Prostate gland (tissue), 2 donors: Measurements from ENCODE around the gene WDR38. TPM values are rescaled to one million over a fixed set of nuclear protein-coding genes. Genes with fewer than 3 reads are reported as not detected.
A peak's percentile ranks its signal among the peaks of the same experiment; 100 is the strongest.

ENCODE experiments used
- DNase-seq: peaks from one replicate; pipeline ENCODE4 v3.0.0-alpha.2; 2019; ENCODE audit warnings: low spot score
- H3K27ac ChIP-seq, 2 donors: fragments of 200-600 bp; sonication (generic); 2 replicates each; pipeline ENCODE4 v1.5.1; 2017 to 2019
- H3K27me3 ChIP-seq: fragments of 200-600 bp; sonication (generic); replicated peaks from 2 replicates; pipeline ENCODE4 v1.5.1; 2019; ENCODE audit not compliant: insufficient read depth
- H3K36me3 ChIP-seq, 2 donors: fragments of 200-600 bp; sonication (generic); 1 replicate in 1 of 2; 2 replicates in 1 of 2; pipeline versions ENCODE4 v1.5.1 to v1.8.1; 2017 to 2019
- H3K4me1 ChIP-seq: fragments of 200-600 bp; sonication (generic); replicated peaks from 2 replicates; pipeline ENCODE4 v1.5.1; 2019
- H3K4me3 ChIP-seq, 2 donors: fragments of 200-600 bp; sonication (generic); 2 replicates each; pipeline ENCODE4 v1.5.1; 2017 to 2019
- H3K9me3 ChIP-seq: fragments of 200-600 bp; sonication (generic); 2 replicates; pipeline ENCODE4 v1.5.1; 2017
- POLR2A ChIP-seq: fragments of 450-650 bp; IDR thresholded peaks from one replicate; pipeline ENCODE4 v1.6.1; 2016; ENCODE audit warnings: antibody characterized with exemption, mild to moderate bottlenecking
- POLR2AphosphoS5 ChIP-seq: sonication (generic); formaldehyde crosslinking; IDR thresholded peaks from one replicate; pipeline ENCODE4 v1.6.1; 2017; ENCODE audit warnings: antibody characterized with exemption
- WGBS: methylation state at CpG from one replicate; pipeline ENCODE4 v1.1.5; 2018; 5-methylcytosine and 5-hydroxymethylcytosine counted together
- intact Hi-C: fragments of 100-400 bp; cut with DNase I; formaldehyde crosslinking; loops from one replicate; pipeline ENCODE4 v1.14.2; 2022
- total RNA-seq, 2 donors: library from RNA; depleted of rRNA; stranded (reverse); fragments of >200 nt; gene quantifications; one replicate each; pipeline ENCODE4 v1.1.0, GENCODE V29; 2016
- TF ChIP-seq, protein P1 (sequence below), 4 experiments: fragments of 200-600 bp in 2 of 4; fragments of 450-650 bp in 2 of 4; sonication (generic) in 2 of 4; IDR thresholded peaks; 1 replicate in 3 of 4; 2 replicates in 1 of 4; pipeline ENCODE4 v1.5.1; 2016 to 2019; ENCODE audit warnings: antibody characterized with exemption in 4 of 4, mild to moderate bottlenecking in 2 of 4, moderate library complexity in 2 of 4

WDR38 gene
- total RNA-seq, 2 donors from 2014 or later = not detected

DNA sequence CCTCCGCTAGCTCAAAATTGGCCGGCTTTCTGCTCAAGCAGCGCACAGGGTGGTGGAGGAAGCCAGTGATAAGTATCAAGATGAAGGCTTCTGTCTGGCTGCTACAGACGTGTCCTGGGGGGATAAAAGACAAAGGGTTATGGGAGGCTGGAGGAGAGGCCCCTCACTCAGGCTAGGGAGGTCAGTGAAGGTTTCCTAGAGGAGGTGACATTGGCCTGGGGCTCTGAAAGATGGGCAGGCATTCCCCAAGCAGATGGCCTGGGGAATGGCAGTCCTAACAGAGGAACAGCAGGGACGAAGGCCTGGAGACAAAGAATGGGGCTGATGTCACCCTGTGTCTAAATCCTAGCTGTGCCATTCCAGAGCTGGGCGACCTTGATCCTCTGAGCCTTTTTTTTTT, 44.0 kb upstream of the WDR38 start:
- 96% methylated on average over 6 of the region's 6 CpGs for WGBS
- Histone ChIP-seq H3K36me3 (no peaks in the 10 kb centered on the region), H3K4me1 (no peaks in the 10 kb centered on the region), H3K27ac (no peak overlapping the region), H3K9me3 (no peaks in the 10 kb centered on the region), H3K27me3 (no peaks in the 10 kb centered on the region), H3K4me3 (no peak overlapping the region)
- DNase-seq = no peak
- intact Hi-C loops = no loop called here
- TF ChIP-seq, protein P1, sequence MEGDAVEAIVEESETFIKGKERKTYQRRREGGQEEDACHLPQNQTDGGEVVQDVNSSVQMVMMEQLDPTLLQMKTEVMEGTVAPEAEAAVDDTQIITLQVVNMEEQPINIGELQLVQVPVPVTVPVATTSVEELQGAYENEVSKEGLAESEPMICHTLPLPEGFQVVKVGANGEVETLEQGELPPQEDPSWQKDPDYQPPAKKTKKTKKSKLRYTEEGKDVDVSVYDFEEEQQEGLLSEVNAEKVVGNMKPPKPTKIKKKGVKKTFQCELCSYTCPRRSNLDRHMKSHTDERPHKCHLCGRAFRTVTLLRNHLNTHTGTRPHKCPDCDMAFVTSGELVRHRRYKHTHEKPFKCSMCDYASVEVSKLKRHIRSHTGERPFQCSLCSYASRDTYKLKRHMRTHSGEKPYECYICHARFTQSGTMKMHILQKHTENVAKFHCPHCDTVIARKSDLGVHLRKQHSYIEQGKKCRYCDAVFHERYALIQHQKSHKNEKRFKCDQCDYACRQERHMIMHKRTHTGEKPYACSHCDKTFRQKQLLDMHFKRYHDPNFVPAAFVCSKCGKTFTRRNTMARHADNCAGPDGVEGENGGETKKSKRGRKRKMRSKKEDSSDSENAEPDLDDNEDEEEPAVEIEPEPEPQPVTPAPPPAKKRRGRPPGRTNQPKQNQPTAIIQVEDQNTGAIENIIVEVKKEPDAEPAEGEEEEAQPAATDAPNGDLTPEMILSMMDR (IDR thresholded peaks at IDR 0.05) = no peak
- TF ChIP-seq POLR2AphosphoS5 = no peak
- TF ChIP-seq POLR2A = no peak

DNA sequence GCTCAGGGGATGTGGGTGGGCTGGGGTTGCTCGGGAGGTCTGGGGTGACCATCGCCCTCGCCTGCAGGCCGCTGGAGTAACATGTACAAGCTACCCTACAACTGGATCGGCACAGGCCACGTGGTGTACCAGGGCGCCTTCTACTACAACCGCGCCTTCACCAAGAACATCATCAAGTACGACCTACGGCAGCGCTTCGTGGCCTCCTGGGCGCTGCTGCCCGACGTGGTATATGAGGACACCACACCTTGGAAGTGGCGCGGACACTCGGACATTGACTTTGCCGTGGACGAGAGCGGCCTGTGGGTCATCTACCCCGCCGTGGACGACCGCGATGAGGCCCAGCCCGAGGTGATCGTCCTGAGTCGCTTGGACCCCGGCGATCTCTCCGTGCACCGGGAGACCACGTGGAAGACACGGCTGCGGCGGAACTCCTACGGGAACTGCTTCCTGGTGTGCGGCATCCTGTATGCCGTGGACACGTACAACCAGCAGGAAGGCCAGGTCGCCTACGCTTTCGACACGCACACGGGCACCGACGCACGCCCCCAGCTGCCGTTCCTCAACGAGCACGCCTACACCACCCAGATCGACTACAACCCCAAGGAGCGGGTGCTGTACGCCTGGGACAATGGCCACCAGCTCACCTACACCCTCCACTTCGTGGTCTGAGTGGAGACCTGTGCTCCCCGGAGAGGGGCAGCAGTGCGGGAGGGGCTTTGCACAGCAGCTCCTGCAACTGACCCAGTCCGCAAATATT, 43.3 kb upstream of the WDR38 start:
- WGBS = 95% methylated on average over 53 of the region's 60 CpGs
- Histone ChIP-seq H3K9me3 (no peaks in the 10 kb centered on the region), H3K4me3 (no peak overlapping the region), H3K27ac (no peak overlapping the region), H3K27me3 (no peaks in the 10 kb centered on the region), H3K36me3 (no peaks in the 10 kb centered on the region), H3K4me1 (no peaks in the 10 kb centered on the region)
- DNase-seq = no peak
- TF ChIP-seq POLR2AphosphoS5 (no peak), POLR2A (no peak)
- TF ChIP-seq, protein P1 (IDR thresholded peaks at IDR 0.05) = no peak
- intact Hi-C loops = no loop called here

DNA sequence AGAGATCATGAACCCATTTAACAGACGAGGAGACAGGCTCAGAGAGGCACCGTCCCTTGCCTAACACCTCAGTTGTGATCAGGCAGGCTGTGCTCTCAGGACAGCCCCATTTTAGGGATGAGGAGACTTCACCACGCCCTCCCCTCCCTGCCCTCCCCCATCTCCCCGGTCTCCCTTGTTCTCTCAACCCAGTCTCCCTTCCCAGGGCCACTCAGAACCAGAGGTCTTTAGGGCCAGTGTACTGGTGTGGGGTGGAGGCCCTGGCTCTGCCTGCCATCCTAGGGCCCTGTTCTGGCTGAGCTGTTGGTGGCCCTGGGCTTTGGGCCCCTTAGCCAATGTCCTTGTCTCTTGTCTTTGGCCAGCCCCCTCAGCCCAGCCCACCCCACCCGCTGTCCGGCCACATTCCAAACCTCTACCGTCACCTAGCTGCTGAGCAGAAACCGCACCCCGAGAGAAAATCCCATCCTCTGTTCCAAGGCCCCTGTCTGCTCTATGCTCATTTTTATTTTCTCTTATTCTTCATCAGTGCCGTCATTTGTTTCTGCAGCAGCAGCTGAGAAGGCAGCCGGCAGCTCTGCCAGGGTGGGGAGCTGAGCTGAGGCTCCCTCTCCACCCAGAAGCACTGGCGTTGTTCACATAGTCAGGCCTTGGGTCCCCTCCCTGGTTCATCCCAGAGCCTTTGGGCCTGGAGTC, 42.5 kb upstream of the WDR38 start:
- Histone ChIP-seq H3K36me3 (no peaks in the 10 kb centered on the region), H3K9me3 (no peaks in the 10 kb centered on the region), H3K4me3 (no peak overlapping the region), H3K27me3 (no peaks in the 10 kb centered on the region), H3K4me1 (no peaks in the 10 kb centered on the region), H3K27ac (peak overlapping the region in 1 of 2 donors; percentile 21)
- DNase-seq = no peak
- 54% methylated on average over 12 of the region's 12 CpGs for WGBS
- no peak for TF ChIP-seq POLR2A
- peak; percentile 8 for TF ChIP-seq POLR2AphosphoS5
- intact Hi-C loops = no loop called here

DNA sequence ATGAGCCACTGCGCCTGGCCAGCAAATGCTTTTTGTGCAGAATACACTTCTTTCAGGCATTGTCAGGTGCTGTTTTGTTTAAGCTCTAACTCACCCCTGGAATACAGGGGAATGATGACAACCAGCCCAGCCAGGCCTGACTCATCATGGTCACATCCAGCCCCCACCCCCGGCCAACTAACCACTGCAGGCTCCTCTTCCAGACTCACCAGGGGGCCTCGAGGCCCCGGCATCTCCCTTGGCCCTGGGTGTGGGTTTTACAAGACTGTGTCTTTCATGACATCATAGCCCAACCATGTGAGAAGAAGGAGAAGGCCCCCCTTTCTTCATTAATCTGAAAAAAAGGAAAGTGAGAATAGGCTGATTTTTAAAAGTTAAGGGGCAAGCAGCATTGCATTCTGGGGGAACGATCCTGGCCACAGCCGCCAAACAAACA, 40.8 kb upstream of the WDR38 start:
- Histone ChIP-seq H3K4me3 (no peak overlapping the region), H3K4me1 (no peaks in the 10 kb centered on the region), H3K36me3 (no peaks in the 10 kb centered on the region), H3K27ac (no peak overlapping the region), H3K27me3 (no peaks in the 10 kb centered on the region), H3K9me3 (no peaks in the 10 kb centered on the region)
- intact Hi-C loops = no loop called here
- no peak for TF ChIP-seq POLR2A
- no peak for TF ChIP-seq POLR2AphosphoS5
- TF ChIP-seq, protein P1 (IDR thresholded peaks at IDR 0.05) = no peak
- no peak for DNase-seq
- 51% methylated on average over 6 of the region's 6 CpGs for WGBS

DNA sequence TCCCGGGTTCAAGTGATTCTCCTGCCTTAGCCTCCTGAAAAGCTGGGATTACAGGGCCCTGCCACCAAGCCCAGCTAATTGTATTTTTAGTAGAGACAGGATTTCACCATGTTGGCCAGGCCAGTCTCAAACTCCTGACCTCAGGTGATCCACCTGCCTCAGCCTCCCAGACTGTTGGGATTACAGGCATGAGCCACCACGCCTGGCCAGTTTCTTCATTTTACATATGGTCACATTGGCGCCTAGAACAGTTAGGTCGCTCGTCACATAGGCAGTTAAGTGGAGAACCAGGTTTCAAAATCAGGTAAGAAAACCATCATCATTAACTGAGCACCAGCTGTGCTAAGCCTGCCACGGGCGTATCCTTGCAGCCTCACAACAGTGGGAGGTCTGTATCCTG, 40.2 kb upstream of the WDR38 start:
- WGBS = 74% methylated on average over 7 of the region's 7 CpGs
- no peak for DNase-seq
- no peaks in the 10 kb centered on the region for H3K36me3 ChIP-seq
- TF ChIP-seq POLR2AphosphoS5 = no peak
- TF ChIP-seq POLR2A = no peak
- TF ChIP-seq, protein P1 (IDR thresholded peaks at IDR 0.05) = no peak
- H3K4me1 ChIP-seq = no peaks in the 10 kb centered on the region
- H3K27ac ChIP-seq = peak overlapping the region in 1 of 2 donors; percentile 32
- intact Hi-C loops = no loop called here
- H3K4me3 ChIP-seq = no peak overlapping the region
- no peaks in the 10 kb centered on the region for H3K9me3 ChIP-seq
- no peaks in the 10 kb centered on the region for H3K27me3 ChIP-seq
